Naive thymus-derived CD4-positive, alpha-beta T cell (primary cell): Measurements from ENCODE around the gene AKAP6. TPM values are rescaled to one million over a fixed set of nuclear protein-coding genes. Genes with fewer than 3 reads are reported as not detected.

Source experiments
- ATAC-seq: fragments of 150-1000 bp; cut with Tn5 transposase; 2 replicates; pipeline ENCODE4 v1.10.0; 2021; ENCODE audit warnings: mild to moderate bottlenecking, moderate library complexity
- CTCF ChIA-PET: fragments of 350-600 bp; sonication (Branson Sonifier 250); formaldehyde crosslinking; loops from one replicate; lab custom pipeline; 2021; ENCODE audit warnings: antibody characterized with exemption; lab: Charles Lee
- POLR2A ChIA-PET: fragments of 350-600 bp; sonication (Branson Sonifier 250); formaldehyde crosslinking; loops from one replicate; lab custom pipeline; 2021; ENCODE audit warnings: antibody characterized with exemption, inconsistent platforms; lab: Charles Lee
- DNase-seq, 9 donors: peaks; one replicate each; pipeline versions ENCODE4 v3.0.0 to v3.0.0-alpha.2; 2020 to 2022; ENCODE audit warnings: mixed read lengths in 1 of 9
- H3K27ac ChIP-seq: one replicate; pipeline ENCODE4 v1.7.0; 2013; ENCODE audit warnings: mild to moderate bottlenecking, low read depth, low read length, moderate library complexity
- H3K27me3 ChIP-seq, 2 donors: one replicate each; pipeline ENCODE4 v1.7.0; 2013; ENCODE audit warnings: low read length in 2 of 2, mild to moderate bottlenecking in 2 of 2, moderate library complexity in 2 of 2; ENCODE audit not compliant: control insufficient read depth in 2 of 2, insufficient read depth in 2 of 2
- H3K36me3 ChIP-seq, 3 experiments: 1 replicate in 2 of 3; 2 replicates in 1 of 3; pipeline ENCODE4 v1.7.0; 2013; ENCODE audit warnings: low read length in 3 of 3, mild to moderate bottlenecking in 3 of 3, moderate library complexity in 1 of 3; ENCODE audit not compliant: insufficient read depth in 3 of 3, control insufficient read depth in 2 of 3
- H3K4me1 ChIP-seq, 2 donors: one replicate each; pipeline ENCODE4 v1.7.0; 2013; ENCODE audit warnings: low read length in 2 of 2, mild to moderate bottlenecking in 2 of 2, moderate library complexity in 1 of 2; ENCODE audit not compliant: control insufficient read depth in 2 of 2, insufficient read depth in 2 of 2
- H3K4me3 ChIP-seq: 2 replicates; pipeline ENCODE4 v1.7.0; 2013; ENCODE audit warnings: mild to moderate bottlenecking, low read length
- H3K9me3 ChIP-seq, 3 experiments: 1 replicate in 2 of 3; 2 replicates in 1 of 3; pipeline ENCODE4 v1.7.0; 2013; ENCODE audit warnings: low read length in 3 of 3; ENCODE audit not compliant: control insufficient read depth in 2 of 3
- H3K27ac Mint-ChIP-seq, 9 donors: one replicate each; pipeline ENCODE4 v1.8.0; 2020 to 2022; ENCODE audit warnings: mixed read lengths in 9 of 9, mild to moderate bottlenecking in 8 of 9, moderate library complexity in 5 of 9, inconsistent platforms in 2 of 9
- H3K27me3 Mint-ChIP-seq, 5 donors: one replicate each; pipeline ENCODE4 v1.8.0; 2021 to 2022; ENCODE audit warnings: mixed read lengths in 5 of 5, mild to moderate bottlenecking in 1 of 5
- H3K36me3 Mint-ChIP-seq, 5 donors: one replicate each; pipeline ENCODE4 v1.8.0; 2020 to 2022; ENCODE audit warnings: mixed read lengths in 5 of 5, mild to moderate bottlenecking in 3 of 5, inconsistent platforms in 1 of 5
- H3K4me1 Mint-ChIP-seq, 7 donors: one replicate each; pipeline ENCODE4 v1.8.0; 2020 to 2022; ENCODE audit warnings: mixed read lengths in 7 of 7, mild to moderate bottlenecking in 3 of 7, inconsistent platforms in 1 of 7
- H3K4me3 Mint-ChIP-seq, 10 donors: one replicate each; pipeline ENCODE4 v1.8.0; 2020 to 2022; ENCODE audit warnings: mild to moderate bottlenecking in 10 of 10, mixed read lengths in 10 of 10, moderate library complexity in 6 of 10, inconsistent platforms in 2 of 10
- H3K9me3 Mint-ChIP-seq, 11 donors: one replicate each; pipeline ENCODE4 v1.8.0; 2020 to 2022; ENCODE audit warnings: mixed read lengths in 11 of 11, mild to moderate bottlenecking in 4 of 11, inconsistent platforms in 1 of 11, moderate library complexity in 1 of 11
- intact Hi-C, 2 donors: fragments of 100-400 bp; cut with micrococcal nuclease; formaldehyde crosslinking; loops; one replicate each; pipeline ENCODE4 v1.15.1; 2023
- polyA plus RNA-seq, 2 donors: library from polyadenylated mRNA; unstranded; fragments of 300-500 nt; fragmentation: Illumina TruSeq; gene quantifications; one replicate each; pipeline ENCODE4 v1.2.3, GENCODE V29; 2021
- total RNA-seq, 6 experiments: library from RNA in 5 of 6; stranded (reverse) in 5 of 6; gene quantifications; 1 replicate in 5 of 6; 2 replicates in 1 of 6; pipeline ENCODE4 v1.2.3 and lab custom pipeline; 2021 to 2026

AKAP6 gene
- total and polyA plus RNA-seq, 7 experiments from 2014 or later = 0.29 to 7.9 (median 4.1) TPM

DNA sequence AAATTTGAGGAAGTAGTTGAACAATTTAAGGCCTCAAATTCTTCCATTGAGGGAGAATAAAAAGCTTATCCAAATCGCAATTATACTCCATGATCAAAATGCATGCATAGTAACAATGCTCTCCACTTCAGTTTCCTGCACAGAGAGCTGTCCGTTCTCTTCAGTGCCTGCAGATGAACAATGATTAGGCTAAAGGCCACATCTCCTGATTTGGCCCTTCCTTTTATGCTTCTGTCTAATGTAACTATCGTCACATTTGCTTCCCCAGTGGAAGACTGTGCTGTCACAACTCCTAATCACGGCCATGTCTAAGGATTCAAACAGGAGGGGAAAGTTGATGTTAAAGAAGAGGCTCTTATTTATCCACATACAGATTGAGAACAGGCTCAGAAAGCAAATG, 496.0 kb downstream of the AKAP6 start:
- no peaks in the 10 kb centered on the region for H3K4me1 Mint-ChIP-seq

DNA sequence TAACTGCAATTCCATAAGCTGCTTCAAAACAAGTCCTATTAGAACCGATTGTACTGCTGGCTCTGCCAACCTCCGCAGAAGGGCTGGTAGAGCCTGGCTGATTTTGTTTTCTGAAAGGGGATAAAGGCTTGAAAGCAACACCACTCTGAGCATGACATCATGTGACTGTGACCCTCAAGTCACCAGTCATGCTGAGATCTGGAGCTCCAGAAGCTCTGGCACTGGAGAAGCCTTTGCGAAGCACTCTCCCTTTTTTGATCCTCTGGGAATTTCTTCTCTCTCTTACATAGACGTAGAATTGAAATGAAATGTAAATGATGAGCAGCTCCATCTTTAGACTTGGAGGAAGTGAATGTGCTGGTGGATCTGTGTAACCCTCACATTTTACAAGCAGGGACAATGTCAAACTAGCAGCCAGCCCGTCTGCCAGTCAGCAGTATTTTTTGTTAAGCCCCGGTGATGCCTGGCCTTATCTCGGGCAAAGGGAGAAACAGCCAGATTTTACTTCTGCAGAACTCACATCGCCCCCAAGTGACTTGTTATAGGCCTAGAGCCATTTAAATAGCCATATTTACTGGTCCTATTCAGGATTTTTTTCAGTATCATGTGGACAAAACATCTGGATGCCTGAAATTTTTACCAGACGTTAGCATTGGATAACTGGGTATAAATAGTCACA, 497.4 kb downstream of the AKAP6 start:
- Mint-ChIP-seq H3K4me1 (no peaks in the 10 kb centered on the region), H3K27ac (no peak overlapping the region), H3K4me3 (no peak overlapping the region), H3K27me3 (no peaks in the 10 kb centered on the region), H3K9me3 (peaks cover 0 to 6% (median 0%) of the 10 kb centered on the region in 11 donors), H3K36me3 (peaks cover 0 to 14% (median 10%) of the 10 kb centered on the region in 5 donors)
- DNase-seq (no peak), ATAC-seq (no peak)
- Histone ChIP-seq H3K4me1 (no peaks in the 10 kb centered on the region), H3K4me3 (no peak overlapping the region), H3K27ac (no peak overlapping the region), H3K36me3 (no peaks in the 10 kb centered on the region), H3K27me3 (no peaks in the 10 kb centered on the region), H3K9me3 (no peaks in the 10 kb centered on the region)
- ChIA-PET POLR2A (no interaction called here), CTCF (no interaction called here)
- intact Hi-C loops = no loop called here

More for the DNA sequence above, 496.0 kb downstream of the AKAP6 start:
- no peak overlapping the region for H3K4me3 ChIP-seq
- no peak for DNase-seq
- ATAC-seq = no peak
- no peak overlapping the region for H3K4me3 Mint-ChIP-seq
- H3K9me3 Mint-ChIP-seq = peaks cover 0 to 6% (median 2%) of the 10 kb centered on the region in 11 donors
- intact Hi-C loops = no loop called here
- no peaks in the 10 kb centered on the region for H3K27me3 ChIP-seq
- ChIA-PET POLR2A (no interaction called here), CTCF (no interaction called here)
- no peaks in the 10 kb centered on the region for H3K27me3 Mint-ChIP-seq
- peaks cover 0 to 26% (median 12%) of the 10 kb centered on the region in 5 donors for H3K36me3 Mint-ChIP-seq
- H3K9me3 ChIP-seq = no peaks in the 10 kb centered on the region
- no peak overlapping the region for H3K27ac ChIP-seq
- no peak overlapping the region for H3K27ac Mint-ChIP-seq
- no peaks in the 10 kb centered on the region for H3K36me3 ChIP-seq
- no peaks in the 10 kb centered on the region for H3K4me1 ChIP-seq

DNA sequence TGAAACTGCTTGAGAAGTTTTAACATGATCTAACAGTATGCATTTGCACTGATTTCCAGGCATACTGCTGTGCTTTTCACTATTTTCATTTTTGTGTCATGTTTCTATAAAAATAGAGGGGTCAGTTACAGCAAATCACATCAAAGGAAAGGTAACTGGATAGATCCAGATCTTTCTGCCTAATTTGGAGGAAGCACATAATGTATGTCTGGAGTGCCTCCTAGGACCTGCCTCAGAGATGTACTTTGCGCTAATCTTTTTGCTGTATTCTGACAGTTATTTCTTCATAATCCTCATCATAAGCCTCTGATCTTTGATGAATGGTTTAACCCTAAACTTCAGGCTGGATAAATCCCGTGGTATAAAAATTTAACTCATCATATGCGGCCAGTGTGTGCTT, 498.4 kb downstream of the AKAP6 start:
- DNase-seq (no peak), ATAC-seq (no peak)
- H3K4me3 ChIP-seq = no peak overlapping the region
- intact Hi-C loops = no loop called here
- Mint-ChIP-seq H3K4me1 (no peaks in the 10 kb centered on the region), H3K27ac (no peak overlapping the region), H3K27me3 (no peaks in the 10 kb centered on the region), H3K9me3 (peaks cover 0 to 5% (median 0%) of the 10 kb centered on the region in 11 donors), H3K4me3 (no peak overlapping the region), H3K36me3 (peaks cover 0 to 4% (median under 1%) of the 10 kb centered on the region in 5 donors)
- H3K9me3 ChIP-seq = no peaks in the 10 kb centered on the region
- no peaks in the 10 kb centered on the region for H3K27me3 ChIP-seq
- ChIA-PET POLR2A (no interaction called here), CTCF (no interaction called here)
- H3K36me3 ChIP-seq = no peaks in the 10 kb centered on the region
- H3K4me1 ChIP-seq = no peaks in the 10 kb centered on the region
- H3K27ac ChIP-seq = no peak overlapping the region

DNA sequence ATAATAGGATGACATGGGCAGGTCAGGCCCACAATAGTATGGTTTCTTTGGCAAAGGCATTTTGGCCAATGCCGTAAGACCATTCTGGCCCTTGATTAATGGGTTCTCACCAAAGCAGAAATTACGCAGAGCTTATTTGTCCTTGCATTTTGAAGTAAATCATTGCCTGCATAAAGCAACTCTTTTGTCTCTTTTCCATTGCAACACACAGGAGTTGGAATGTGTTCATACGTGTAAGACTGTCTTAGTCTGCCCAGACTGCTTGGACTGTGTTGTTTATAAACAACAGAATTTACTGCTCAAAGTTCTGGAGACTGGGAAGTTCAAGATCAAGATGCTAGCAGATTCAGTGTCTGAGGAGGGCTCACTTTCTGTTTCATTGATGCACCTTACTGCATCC, 506.8 kb downstream of the AKAP6 start:
- no peaks in the 10 kb centered on the region for H3K9me3 ChIP-seq
- H3K4me3 ChIP-seq = no peak overlapping the region
- Mint-ChIP-seq H3K9me3 (peaks cover 0 to 14% (median 2%) of the 10 kb centered on the region in 11 donors), H3K27ac (no peak overlapping the region), H3K36me3 (no peaks in the 10 kb centered on the region), H3K4me3 (no peak overlapping the region), H3K4me1 (no peaks in the 10 kb centered on the region), H3K27me3 (no peaks in the 10 kb centered on the region)
- no peaks in the 10 kb centered on the region for H3K36me3 ChIP-seq
- H3K27ac ChIP-seq = no peak overlapping the region
- CTCF ChIA-PET = no interaction called here
- H3K4me1 ChIP-seq = no peaks in the 10 kb centered on the region
- intact Hi-C loops = no loop called here
- POLR2A ChIA-PET = no interaction called here
- DNase-seq = no peak
- no peak for ATAC-seq
- H3K27me3 ChIP-seq = no peaks in the 10 kb centered on the region

DNA sequence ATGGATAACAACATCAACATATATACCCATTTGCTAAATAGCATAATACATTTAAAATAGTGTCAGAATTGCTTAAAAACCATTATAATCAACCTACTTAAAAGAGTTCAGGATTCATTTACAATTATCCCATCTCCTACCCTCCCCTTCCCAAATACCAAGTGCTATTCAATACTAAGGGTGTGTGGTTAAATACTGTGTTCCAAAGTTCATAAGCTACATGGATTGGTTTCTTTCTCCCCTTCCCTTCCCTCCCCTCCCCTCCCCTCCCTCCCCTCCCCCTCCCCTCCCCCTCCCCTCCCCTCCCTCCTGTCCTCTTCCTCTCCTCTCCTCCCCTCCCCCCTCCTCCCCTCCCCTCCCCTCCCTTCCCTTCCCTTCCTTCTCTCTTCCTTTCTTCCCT, 512.6 kb downstream of the AKAP6 start:
- no peak overlapping the region for H3K4me3 ChIP-seq
- Mint-ChIP-seq H3K36me3 (peaks cover 0 to 4% (median 0%) of the 10 kb centered on the region in 5 donors), H3K4me3 (no peak overlapping the region), H3K27me3 (peaks cover 0 to 5% (median 0%) of the 10 kb centered on the region in 5 donors), H3K27ac (no peak overlapping the region), H3K4me1 (no peaks in the 10 kb centered on the region), H3K9me3 (peaks cover 0 to 26% (median 4%) of the 10 kb centered on the region in 11 donors)
- ATAC-seq (no peak), DNase-seq (no peak)
- no peaks in the 10 kb centered on the region for H3K36me3 ChIP-seq
- ChIA-PET CTCF (no interaction called here), POLR2A (no interaction called here)
- intact Hi-C loops = no loop called here
- no peaks in the 10 kb centered on the region for H3K27me3 ChIP-seq
- H3K4me1 ChIP-seq = no peaks in the 10 kb centered on the region
- no peaks in the 10 kb centered on the region for H3K9me3 ChIP-seq
- no peak overlapping the region for H3K27ac ChIP-seq

DNA sequence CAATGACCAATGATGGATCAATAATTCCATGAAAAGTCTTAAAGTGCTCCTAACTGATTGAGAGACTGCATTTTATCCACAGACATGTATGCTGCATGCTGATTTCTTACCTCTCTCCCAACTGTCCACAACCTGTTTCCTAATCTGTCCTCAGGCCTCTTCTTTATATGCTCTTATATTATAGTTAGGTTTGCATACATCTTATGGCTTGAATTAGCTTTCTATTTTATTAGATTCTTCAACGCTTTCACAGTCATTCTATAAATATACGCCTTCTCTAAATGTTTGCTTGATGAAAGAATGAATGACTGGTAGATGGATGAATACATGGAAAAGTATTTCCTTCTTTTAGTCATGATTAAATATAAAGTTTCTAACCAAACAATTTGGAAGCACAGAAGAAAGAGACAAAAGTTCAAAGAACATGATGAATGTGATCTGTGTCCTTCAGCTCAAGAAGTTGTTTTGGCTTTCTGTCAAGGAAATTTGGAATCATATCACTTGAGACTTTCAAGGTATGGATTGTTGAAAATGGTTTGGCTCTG, 517.8 kb downstream of the AKAP6 start:
- no peak overlapping the region for H3K27ac Mint-ChIP-seq
- Histone ChIP-seq H3K4me3 (no peak overlapping the region), H3K36me3 (no peaks in the 10 kb centered on the region), H3K9me3 (no peaks in the 10 kb centered on the region), H3K27ac (no peak overlapping the region), H3K27me3 (no peaks in the 10 kb centered on the region), H3K4me1 (no peaks in the 10 kb centered on the region)
- ChIA-PET POLR2A (no interaction called here), CTCF (no interaction called here)
- H3K36me3 Mint-ChIP-seq = peaks cover 0 to 4% (median 0%) of the 10 kb centered on the region in 5 donors
- peaks cover 0 to 22% (median 7%) of the 10 kb centered on the region in 11 donors for H3K9me3 Mint-ChIP-seq
- intact Hi-C loops = no loop called here
- no peaks in the 10 kb centered on the region for H3K4me1 Mint-ChIP-seq
- no peak overlapping the region for H3K4me3 Mint-ChIP-seq
- ATAC-seq (no peak), DNase-seq (no peak)
- peaks cover 0 to 5% (median 0%) of the 10 kb centered on the region in 5 donors for H3K27me3 Mint-ChIP-seq

DNA sequence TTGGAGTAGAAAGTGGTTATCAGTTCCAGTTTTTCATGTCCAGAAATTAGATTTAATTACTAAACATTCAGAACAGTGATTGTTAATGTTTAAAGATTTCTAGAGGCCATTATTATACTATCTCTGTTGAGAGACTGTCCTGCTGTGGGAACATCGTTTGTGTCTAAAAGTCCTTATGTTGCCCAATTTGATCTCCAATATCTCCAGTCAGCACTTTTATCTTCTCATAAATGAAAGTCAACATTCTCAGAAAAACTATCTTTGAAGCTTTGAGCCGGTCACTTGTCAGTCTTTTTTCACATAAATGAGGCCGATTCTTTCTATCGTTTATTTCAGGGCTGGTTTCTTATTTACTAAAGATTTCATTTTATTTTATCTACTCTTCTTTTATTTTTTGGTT, 518.8 kb downstream of the AKAP6 start:
- DNase-seq (no peak), ATAC-seq (no peak)
- Mint-ChIP-seq H3K4me3 (no peak overlapping the region), H3K27ac (no peak overlapping the region), H3K4me1 (no peaks in the 10 kb centered on the region), H3K27me3 (peaks cover 0 to 4% (median 0%) of the 10 kb centered on the region in 5 donors), H3K36me3 (peaks cover 0 to 4% (median 0%) of the 10 kb centered on the region in 5 donors), H3K9me3 (peaks cover 0 to 23% (median 7%) of the 10 kb centered on the region in 11 donors)
- Histone ChIP-seq H3K4me3 (no peak overlapping the region), H3K9me3 (no peaks in the 10 kb centered on the region), H3K27me3 (no peaks in the 10 kb centered on the region), H3K4me1 (no peaks in the 10 kb centered on the region), H3K36me3 (no peaks in the 10 kb centered on the region), H3K27ac (no peak overlapping the region)
- CTCF ChIA-PET = no interaction called here
- intact Hi-C loops = no loop called here
- POLR2A ChIA-PET = no interaction called here
